Measurements from ENCODE around the gene SFTPD. TPM values are rescaled to one million over a fixed set of nuclear protein-coding genes. Genes with fewer than 3 reads are reported as not detected.
"Not testable (repeated sequence)": the region's sequence is repeated elsewhere in the genome, so short reads cannot be mapped to it uniquely, and the experiment has no call there.

The SFTPD gene
- total RNA-seq, 1 experiment from 2014 or later = 0.24 TPM

DNA sequence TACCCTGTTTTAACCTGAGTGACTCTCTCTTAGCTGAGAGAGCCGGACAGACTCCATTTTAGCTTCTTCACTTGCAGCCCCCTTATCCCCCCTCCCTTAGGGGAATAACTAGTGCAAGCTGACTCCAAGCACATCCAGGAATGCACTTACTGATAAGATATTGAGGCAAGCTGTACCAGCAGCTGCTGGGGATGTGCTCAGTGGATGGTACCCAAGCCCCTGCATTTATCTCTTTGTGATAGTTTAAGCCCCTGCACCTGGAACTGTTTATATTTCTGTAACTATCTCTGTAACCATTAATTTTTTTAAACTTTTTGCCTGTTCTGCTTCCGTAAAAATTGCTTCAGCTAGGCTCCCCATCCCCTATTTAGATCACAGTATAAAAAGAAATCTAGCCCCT lies 37.8 kb upstream of the SFTPD start:
- not testable (repeated sequence) for H3K23me2 ChIP-seq (ENCODE audit: insufficient read length, low read depth, low read length, poor library complexity, severe bottlenecking); H4K20me1 ChIP-seq (ENCODE audit: control insufficient read depth, insufficient read depth, insufficient read length); H3K14ac ChIP-seq (ENCODE audit: insufficient read depth, low read length); H3K56ac ChIP-seq (ENCODE audit: insufficient read length, low read depth, low read length); H3K23ac ChIP-seq (ENCODE audit: insufficient read length, low read depth, low read length); H3K18ac ChIP-seq (ENCODE audit: insufficient read length, low read depth, low read length); H2BK5ac ChIP-seq (ENCODE audit: insufficient read length, low read length); H3K79me2 ChIP-seq (ENCODE audit: insufficient read depth, low read length); H3T11ph ChIP-seq (ENCODE audit: low read length); H3K9me3 ChIP-seq (ENCODE audit: control insufficient read depth, low read depth, low read length); H3K9ac ChIP-seq (ENCODE audit: extremely low read depth, insufficient read length, low read length); H4K8ac ChIP-seq (replicated peaks; ENCODE audit: insufficient read length, low read depth, low read length); H2BK20ac ChIP-seq (ENCODE audit: low read depth, low read length, poor library complexity, severe bottlenecking); H2BK15ac ChIP-seq (ENCODE audit: low read depth, low read length); H3K4me3 Mint-ChIP-seq; H2AFZ ChIP-seq (ENCODE audit: low read length); H3K4ac ChIP-seq (ENCODE audit: low read depth, low read length); H3K4me1 Mint-ChIP-seq; H2BK12ac ChIP-seq (ENCODE audit: insufficient read length, low read depth, low read length); H3K27ac ChIP-seq (ENCODE audit: insufficient read length, low read depth, low read length); DNase-seq; H3K4me1 ChIP-seq (ENCODE audit: insufficient read depth, low read length); H3K27ac Mint-ChIP-seq; H3K36me3 Mint-ChIP-seq (ENCODE audit: insufficient read depth in 1 of 3, low read depth in 3 of 3); H4K91ac ChIP-seq (ENCODE audit: insufficient read length, low read depth, low read length); H3K79me1 ChIP-seq (ENCODE audit: insufficient read depth, low read depth, low read length, poor library complexity, severe bottlenecking); H2BK120ac ChIP-seq (ENCODE audit: low read depth, low read length, poor library complexity, severe bottlenecking); H3K4me2 ChIP-seq (ENCODE audit: insufficient read depth, insufficient read length, low read length); H3K27me3 ChIP-seq (ENCODE audit: insufficient read depth, low read length); H4K5ac ChIP-seq (ENCODE audit: insufficient read length, low read depth, low read length); H2AK5ac ChIP-seq (ENCODE audit: insufficient read length, low read length)
- Mint-ChIP-seq H3K27me3 (ENCODE audit: low read depth) (peaks cover 57% of the 10 kb centered on the region), H3K9me3 (peaks cover 16 to 17% of the 10 kb centered on the region in 2 experiments)
- WGBS (ENCODE audit: extremely low coverage, insufficient read length, low lambda C conversion rate) = no CpG with 5 or more reads among the region's 2 CpGs
